Ishikawa (cell line): Measurements from ENCODE around the gene STIM1.

Experiments
- CEBPB ChIP-seq: IDR thresholded peaks from 2 replicates; pipeline ENCODE4 v1.6.1; 2012
- CREB1 ChIP-seq: IDR thresholded peaks from 2 replicates; pipeline ENCODE4 v1.6.1; 2012; ENCODE audit warnings: low read depth
- EGR1 ChIP-seq: IDR thresholded peaks from 2 replicates; pipeline ENCODE4 v1.6.1; 2012
- EP300 ChIP-seq: IDR thresholded peaks from 2 replicates; pipeline ENCODE4 v1.6.1; 2012; ENCODE audit warnings: borderline replicate concordance
- FOXM1 ChIP-seq: IDR thresholded peaks from 2 replicates; pipeline ENCODE4 v1.6.1; 2012; ENCODE audit warnings: low read depth, borderline replicate concordance
- NFIC ChIP-seq: IDR thresholded peaks from 2 replicates; pipeline ENCODE4 v1.6.1; 2012
- RAD21 ChIP-seq: IDR thresholded peaks from 2 replicates; pipeline ENCODE4 v1.6.1; 2012; ENCODE audit warnings: low read depth
- TAF1 ChIP-seq: IDR thresholded peaks from 2 replicates; pipeline ENCODE4 v1.6.1; 2012; ENCODE audit warnings: low read depth, mild to moderate bottlenecking
- TCF12 ChIP-seq: IDR thresholded peaks from 2 replicates; pipeline ENCODE4 v1.6.1; 2012; ENCODE audit warnings: low read depth
- TEAD4 ChIP-seq: IDR thresholded peaks from 2 replicates; pipeline ENCODE4 v1.6.1; 2012
- YY1 ChIP-seq: IDR thresholded peaks from 2 replicates; pipeline ENCODE4 v1.6.1; 2012; ENCODE audit warnings: low read depth
- ZBTB7A ChIP-seq: IDR thresholded peaks from 2 replicates; pipeline ENCODE4 v1.6.1; 2012; ENCODE audit warnings: low read depth
- TF ChIP-seq, protein P1 (sequence below): IDR thresholded peaks from 2 replicates; pipeline ENCODE4 v1.6.1; 2012; ENCODE audit warnings: low read depth, mild to moderate bottlenecking
- TF ChIP-seq, protein P2 (sequence below): IDR thresholded peaks from 2 replicates; pipeline ENCODE4 v1.6.1; 2012
- TF ChIP-seq, protein P3 (sequence below): IDR thresholded peaks from 2 replicates; pipeline ENCODE4 v1.6.1; 2012

STIM1 gene

DNA sequence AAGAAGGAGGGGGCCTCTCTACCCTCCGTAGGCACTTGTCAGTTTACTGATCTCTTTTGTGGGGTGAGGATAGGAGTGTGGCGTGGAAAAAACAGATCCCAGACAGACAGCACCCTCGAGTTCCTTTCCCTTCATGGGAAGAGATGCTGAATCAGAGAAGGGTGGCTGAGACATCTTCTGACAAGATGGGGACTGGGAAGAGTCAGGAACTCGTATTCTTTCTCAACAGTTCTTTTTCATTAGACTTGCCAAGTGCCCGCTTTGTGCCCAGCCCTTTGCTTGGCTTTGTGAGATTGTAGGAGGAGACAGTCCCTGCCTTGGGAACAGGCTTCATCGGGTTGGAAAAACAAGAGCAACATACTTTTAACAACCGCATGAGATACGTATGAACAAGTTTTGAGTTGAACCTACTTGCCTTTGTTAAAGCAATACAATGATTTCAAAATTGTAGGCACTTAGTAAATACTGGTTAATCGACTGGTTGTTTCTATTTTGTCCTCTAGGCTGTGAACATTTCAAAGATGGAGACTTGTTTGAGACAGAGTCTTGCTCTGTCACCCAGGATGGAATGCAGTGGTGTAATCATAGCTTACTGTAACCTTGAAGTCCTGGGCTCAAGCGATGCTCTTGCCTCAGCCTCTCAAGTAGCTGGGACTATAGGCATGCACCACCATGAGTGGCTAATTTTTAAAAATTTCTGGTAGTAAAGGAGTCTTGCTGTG, 240.2 kb downstream of the STIM1 start:
- TF ChIP-seq TEAD4 = no peak
- TF ChIP-seq, protein P1, sequence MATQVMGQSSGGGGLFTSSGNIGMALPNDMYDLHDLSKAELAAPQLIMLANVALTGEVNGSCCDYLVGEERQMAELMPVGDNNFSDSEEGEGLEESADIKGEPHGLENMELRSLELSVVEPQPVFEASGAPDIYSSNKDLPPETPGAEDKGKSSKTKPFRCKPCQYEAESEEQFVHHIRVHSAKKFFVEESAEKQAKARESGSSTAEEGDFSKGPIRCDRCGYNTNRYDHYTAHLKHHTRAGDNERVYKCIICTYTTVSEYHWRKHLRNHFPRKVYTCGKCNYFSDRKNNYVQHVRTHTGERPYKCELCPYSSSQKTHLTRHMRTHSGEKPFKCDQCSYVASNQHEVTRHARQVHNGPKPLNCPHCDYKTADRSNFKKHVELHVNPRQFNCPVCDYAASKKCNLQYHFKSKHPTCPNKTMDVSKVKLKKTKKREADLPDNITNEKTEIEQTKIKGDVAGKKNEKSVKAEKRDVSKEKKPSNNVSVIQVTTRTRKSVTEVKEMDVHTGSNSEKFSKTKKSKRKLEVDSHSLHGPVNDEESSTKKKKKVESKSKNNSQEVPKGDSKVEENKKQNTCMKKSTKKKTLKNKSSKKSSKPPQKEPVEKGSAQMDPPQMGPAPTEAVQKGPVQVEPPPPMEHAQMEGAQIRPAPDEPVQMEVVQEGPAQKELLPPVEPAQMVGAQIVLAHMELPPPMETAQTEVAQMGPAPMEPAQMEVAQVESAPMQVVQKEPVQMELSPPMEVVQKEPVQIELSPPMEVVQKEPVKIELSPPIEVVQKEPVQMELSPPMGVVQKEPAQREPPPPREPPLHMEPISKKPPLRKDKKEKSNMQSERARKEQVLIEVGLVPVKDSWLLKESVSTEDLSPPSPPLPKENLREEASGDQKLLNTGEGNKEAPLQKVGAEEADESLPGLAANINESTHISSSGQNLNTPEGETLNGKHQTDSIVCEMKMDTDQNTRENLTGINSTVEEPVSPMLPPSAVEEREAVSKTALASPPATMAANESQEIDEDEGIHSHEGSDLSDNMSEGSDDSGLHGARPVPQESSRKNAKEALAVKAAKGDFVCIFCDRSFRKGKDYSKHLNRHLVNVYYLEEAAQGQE = no peak
- TF ChIP-seq FOXM1 = no peak
- no peak for TF ChIP-seq ZBTB7A
- TF ChIP-seq, protein P2, sequence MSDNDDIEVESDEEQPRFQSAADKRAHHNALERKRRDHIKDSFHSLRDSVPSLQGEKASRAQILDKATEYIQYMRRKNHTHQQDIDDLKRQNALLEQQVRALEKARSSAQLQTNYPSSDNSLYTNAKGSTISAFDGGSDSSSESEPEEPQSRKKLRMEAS = no peak
- no peak for TF ChIP-seq CREB1
- TF ChIP-seq, protein P3, sequence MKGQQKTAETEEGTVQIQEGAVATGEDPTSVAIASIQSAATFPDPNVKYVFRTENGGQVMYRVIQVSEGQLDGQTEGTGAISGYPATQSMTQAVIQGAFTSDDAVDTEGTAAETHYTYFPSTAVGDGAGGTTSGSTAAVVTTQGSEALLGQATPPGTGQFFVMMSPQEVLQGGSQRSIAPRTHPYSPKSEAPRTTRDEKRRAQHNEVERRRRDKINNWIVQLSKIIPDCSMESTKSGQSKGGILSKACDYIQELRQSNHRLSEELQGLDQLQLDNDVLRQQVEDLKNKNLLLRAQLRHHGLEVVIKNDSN = no peak
- TF ChIP-seq RAD21 = no peak

- TF ChIP-seq, protein P2 = no peak
- no peak for TF ChIP-seq EGR1
Observed at GRCh38 chr11:4098026-4098621, 242.7 kb downstream of the STIM1 start.

DNA sequence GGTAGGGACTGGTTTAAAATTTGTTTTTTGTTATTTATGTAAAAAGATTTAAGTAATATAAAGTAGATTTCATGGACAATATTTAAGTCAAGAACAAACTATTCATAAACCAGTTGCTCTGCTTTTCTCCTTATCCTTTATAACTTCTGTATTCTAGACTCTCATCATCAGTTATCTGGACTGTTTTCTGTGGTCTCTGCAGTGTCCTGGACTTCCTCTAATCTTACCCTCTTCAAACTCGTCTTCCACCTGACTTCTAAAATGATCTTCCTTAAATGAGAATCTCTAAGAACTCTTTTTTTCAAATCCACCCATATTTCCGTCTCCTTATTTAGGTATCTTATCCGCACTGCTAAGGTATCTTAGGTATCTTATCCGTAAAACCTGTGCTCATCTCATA, 247.2 kb downstream of the STIM1 start:
- TF ChIP-seq, protein P1 = no peak
- TF ChIP-seq YY1 (no peak), TEAD4 (no peak), EGR1 (no peak), CEBPB (no peak)

- TF ChIP-seq TCF12 = no peak
- TF ChIP-seq EP300 = no peak
- TF ChIP-seq ZBTB7A = no peak
- TF ChIP-seq CREB1 = no peak
- TF ChIP-seq TEAD4 = no peak
- no peak for TF ChIP-seq TAF1
Observed at GRCh38 chr11:4103269-4103668, 247.8 kb downstream of the STIM1 start.

DNA sequence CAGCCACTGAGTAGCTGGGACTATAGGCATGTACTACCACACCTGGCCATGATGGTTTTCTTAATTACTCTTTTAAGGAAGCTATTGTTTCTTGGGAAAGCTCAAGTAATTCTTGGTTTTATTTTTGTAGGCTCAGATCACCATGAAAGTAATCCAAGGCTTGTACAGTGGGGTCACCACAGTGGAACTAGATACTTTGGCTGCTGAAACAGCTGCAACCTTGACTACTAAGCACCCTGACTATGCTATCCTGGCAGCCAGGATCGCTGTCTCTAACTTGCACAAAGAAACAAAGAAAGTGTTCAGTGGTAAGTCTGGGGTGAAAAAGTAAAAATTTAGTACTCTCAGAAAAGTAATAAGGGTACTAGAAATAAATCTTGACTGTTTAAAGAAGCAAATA, 250.5 kb downstream of the STIM1 start:
- TF ChIP-seq TCF12 (no peak), RAD21 (no peak), NFIC (no peak), CREB1 (no peak), YY1 (no peak), ZBTB7A (no peak), EP300 (no peak), EGR1 (no peak), TAF1 (no peak), TEAD4 (no peak)
- TF ChIP-seq, protein P1 = no peak
- TF ChIP-seq, protein P2 = no peak
- TF ChIP-seq, protein P3 = no peak
